SK-N-SH treated with all-trans-retinoic acid at 6 μM for 48 hours (cell line): ENCODE data around the gene DYSF.

ENCODE experiments used
- ATAC-seq: fragments of 200-7000 bp; cut with Tn5 transposase; 3 replicates; pipeline ENCODE4 v1.9.1; 2020; ENCODE audit warnings: mild to moderate bottlenecking, moderate library complexity
- ARNTL ChIP-seq: fragments of 450-650 bp; formaldehyde crosslinking; IDR thresholded peaks from 2 replicates; pipeline ENCODE4 v1.5.0; 2020; ENCODE audit warnings: low read depth, mild to moderate bottlenecking, moderate library complexity, borderline replicate concordance
- BACH2 ChIP-seq: fragments of 250-450 bp; sonication (Bioruptor Pico); IDR thresholded peaks from 2 replicates; pipeline ENCODE4 v1.9.0; 2021; ENCODE audit warnings: mild to moderate bottlenecking, borderline replicate concordance
- CREB5 ChIP-seq: fragments of 250-450 bp; sonication (Bioruptor Pico); IDR thresholded peaks from 2 replicates; pipeline ENCODE4 v1.5.1; 2020; ENCODE audit warnings: low read depth, mild to moderate bottlenecking, moderate library complexity
- CSDC2 ChIP-seq: fragments of 250-450 bp; sonication (Bioruptor Pico); IDR thresholded peaks from 2 replicates; pipeline ENCODE4 v1.5.0; 2020; ENCODE audit warnings: mild to moderate bottlenecking, moderate library complexity
- GLIS3 ChIP-seq: fragments of 250-450 bp; sonication (Bioruptor Pico); IDR thresholded peaks from 2 replicates; pipeline ENCODE4 v1.5.0; 2020; ENCODE audit warnings: mild to moderate bottlenecking, moderate library complexity
- ISL1 ChIP-seq: fragments of 250-450 bp; sonication (Bioruptor Pico); IDR thresholded peaks from 2 replicates; pipeline ENCODE4 v2.1.2; 2022; ENCODE audit warnings: mild to moderate bottlenecking, moderate library complexity
- PATZ1 ChIP-seq: fragments of 250-450 bp; sonication (Bioruptor Pico); IDR thresholded peaks from 2 replicates; pipeline ENCODE4 v1.8.0; 2020; ENCODE audit warnings: mild to moderate bottlenecking, moderate library complexity, borderline replicate concordance
- RARB ChIP-seq: fragments of 250-450 bp; sonication (Bioruptor Pico); IDR thresholded peaks from 2 replicates; pipeline ENCODE4 v1.8.0; 2021; ENCODE audit warnings: mild to moderate bottlenecking, moderate library complexity
- SNAI2 ChIP-seq: fragments of 250-450 bp; sonication (Bioruptor Pico); IDR thresholded peaks from 2 replicates; pipeline ENCODE4 v1.5.0; 2020; ENCODE audit warnings: mild to moderate bottlenecking, moderate library complexity
- TOX ChIP-seq: fragments of 250-450 bp; sonication (Bioruptor Pico); IDR thresholded peaks from 2 replicates; pipeline ENCODE4 v1.8.0; 2021; ENCODE audit warnings: mild to moderate bottlenecking, moderate library complexity, borderline replicate concordance
- TSHZ2 ChIP-seq: fragments of 250-450 bp; sonication (Bioruptor Pico); IDR thresholded peaks from 2 replicates; pipeline ENCODE4 v1.5.0; 2020; ENCODE audit warnings: mild to moderate bottlenecking, moderate library complexity
- ZFP3 ChIP-seq: fragments of 250-450 bp; sonication (Bioruptor Pico); IDR thresholded peaks from 2 replicates; pipeline ENCODE4 v1.5.0; 2020; ENCODE audit warnings: mild to moderate bottlenecking, moderate library complexity
- ZNF565 ChIP-seq: fragments of 450-650 bp; formaldehyde crosslinking; conservative IDR thresholded peaks from 2 replicates; pipeline ENCODE4 v1.5.0; 2020; ENCODE audit warnings: low read depth, mild to moderate bottlenecking, moderate library complexity
- ZNF70 ChIP-seq: fragments of 450-650 bp; formaldehyde crosslinking; IDR thresholded peaks from 2 replicates; pipeline ENCODE4 v1.5.0; 2020; ENCODE audit warnings: mild to moderate bottlenecking, moderate library complexity
- ZNF8 ChIP-seq: fragments of 450-650 bp; formaldehyde crosslinking; IDR thresholded peaks from 2 replicates; pipeline ENCODE4 v1.5.0; 2020; ENCODE audit warnings: mild to moderate bottlenecking, moderate library complexity
- TF ChIP-seq, protein P1 (sequence below): fragments of 250-450 bp; sonication (Bioruptor Pico); IDR thresholded peaks from 2 replicates; pipeline ENCODE4 v1.5.1; 2021; ENCODE audit warnings: mild to moderate bottlenecking, moderate library complexity

DYSF gene

GRCh38 chr2:71531522-71532047, 78.2 kb downstream of the DYSF start:
- no peak for ATAC-seq
- TF ChIP-seq TSHZ2: no peak
- no peak for TF ChIP-seq ISL1 (CRISPR knock-in tag)
- no peak for TF ChIP-seq SNAI2 (CRISPR knock-in tag)
- no peak for TF ChIP-seq RARB (CRISPR knock-in tag)
- no peak for TF ChIP-seq CSDC2
- TF ChIP-seq PATZ1 (CRISPR knock-in tag): no peak

DNA sequence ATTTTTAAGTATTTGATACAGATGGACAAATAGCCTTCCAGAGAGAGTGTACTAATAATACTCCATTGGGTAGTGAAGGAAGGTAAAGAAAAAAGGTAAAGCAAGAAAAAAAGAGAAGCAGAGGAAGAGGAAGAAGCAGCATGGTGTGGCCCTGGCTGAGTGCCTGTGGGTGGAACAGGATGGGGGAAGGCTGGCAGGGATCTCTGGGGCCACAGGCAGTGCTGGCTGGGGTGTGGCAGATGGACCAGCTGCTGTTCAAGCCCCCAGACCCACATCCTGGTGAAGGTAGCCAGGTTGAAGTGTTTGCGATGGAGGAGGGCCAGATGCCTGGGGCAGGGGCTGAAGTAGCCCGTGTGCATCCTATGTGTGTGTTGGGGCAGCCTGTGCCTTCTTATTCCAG, 79.0 kb downstream of the DYSF start:
- TF ChIP-seq ZFP3 (no peak), ARNTL (CRISPR knock-in tag) (no peak), CSDC2 (no peak), GLIS3 (CRISPR knock-in tag) (no peak)
- TF ChIP-seq, protein P1, sequence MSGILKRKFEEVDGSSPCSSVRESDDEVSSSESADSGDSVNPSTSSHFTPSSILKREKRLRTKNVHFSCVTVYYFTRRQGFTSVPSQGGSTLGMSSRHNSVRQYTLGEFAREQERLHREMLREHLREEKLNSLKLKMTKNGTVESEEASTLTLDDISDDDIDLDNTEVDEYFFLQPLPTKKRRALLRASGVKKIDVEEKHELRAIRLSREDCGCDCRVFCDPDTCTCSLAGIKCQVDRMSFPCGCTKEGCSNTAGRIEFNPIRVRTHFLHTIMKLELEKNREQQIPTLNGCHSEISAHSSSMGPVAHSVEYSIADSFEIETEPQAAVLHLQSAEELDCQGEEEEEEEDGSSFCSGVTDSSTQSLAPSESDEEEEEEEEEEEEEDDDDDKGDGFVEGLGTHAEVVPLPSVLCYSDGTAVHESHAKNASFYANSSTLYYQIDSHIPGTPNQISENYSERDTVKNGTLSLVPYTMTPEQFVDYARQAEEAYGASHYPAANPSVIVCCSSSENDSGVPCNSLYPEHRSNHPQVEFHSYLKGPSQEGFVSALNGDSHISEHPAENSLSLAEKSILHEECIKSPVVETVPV (CRISPR knock-in tag): no peak
- ATAC-seq: no peak

DNA sequence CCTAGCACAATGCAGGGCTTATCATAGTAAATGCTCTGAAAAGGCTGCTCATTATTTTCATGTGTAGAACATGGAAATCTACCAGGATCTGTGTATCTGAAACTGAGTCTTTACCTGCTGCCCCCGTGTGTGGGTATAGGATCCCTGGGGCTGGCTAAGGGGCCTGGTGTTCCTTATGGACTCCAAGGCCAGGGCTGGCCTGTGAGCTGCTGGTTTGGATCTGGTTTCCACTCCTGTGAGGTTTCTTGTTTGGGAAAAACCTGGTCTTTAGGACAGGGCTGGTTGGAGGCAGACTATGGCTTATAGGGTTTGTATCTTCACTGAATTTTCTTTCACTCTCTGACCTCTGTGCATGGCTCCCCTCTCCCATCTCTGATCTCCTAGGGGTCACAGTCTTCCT, 80.8 kb downstream of the DYSF start:
- ATAC-seq: no peak
- TF ChIP-seq, protein P1 (CRISPR knock-in tag): no peak
- TF ChIP-seq ZFP3: no peak
- TF ChIP-seq PATZ1 (CRISPR knock-in tag): no peak

GRCh38 chr2:71534826-71535225, 81.5 kb downstream of the DYSF start:
- no peak for TF ChIP-seq BACH2 (CRISPR knock-in tag)
- no peak for TF ChIP-seq TOX (CRISPR knock-in tag)
- TF ChIP-seq ZFP3: no peak
- TF ChIP-seq, protein P1 (CRISPR knock-in tag): no peak
- TF ChIP-seq ZNF565 (CRISPR knock-in tag): no peak
- no peak for TF ChIP-seq GLIS3 (CRISPR knock-in tag)
- TF ChIP-seq ZNF8 (CRISPR knock-in tag): no peak
- no peak for TF ChIP-seq CREB5
- TF ChIP-seq ARNTL (CRISPR knock-in tag): no peak
- TF ChIP-seq ZNF70 (CRISPR knock-in tag): no peak
- no peak for TF ChIP-seq ISL1 (CRISPR knock-in tag)
- no peak for ATAC-seq
